GM18505 (cell line): ENCODE results near the gene STIMATE.

Source experiments
- ATAC-seq: cut with Tn5 transposase; IDR thresholded peaks from one replicate; pipeline ENCODE4 v1.9.1; 2021; ENCODE audit not compliant: unreplicated experiment
- POLR2A ChIP-seq: IDR thresholded peaks from 4 replicates; pipeline ENCODE4 v1.6.1; 2011; ENCODE audit warnings: borderline replicate concordance; ENCODE audit not compliant: insufficient read depth, insufficient read length; ENCODE audit errors: extremely low read depth

The STIMATE gene

GRCh38 chr3:52871761-52872160 lies 25.6 kb downstream of the STIMATE start:
- TF ChIP-seq POLR2A = no peak
- ATAC-seq = no peak

GRCh38 chr3:52870471-52870870 lies 26.9 kb downstream of the STIMATE start:
- TF ChIP-seq POLR2A = no peak
- no peak for ATAC-seq

GRCh38 chr3:52866427-52866826 lies 30.9 kb downstream of the STIMATE start:
- ATAC-seq = no peak
- TF ChIP-seq POLR2A = no peak

- no peak for ATAC-seq
- no peak for TF ChIP-seq POLR2A
These were observed 31.4 kb downstream of the STIMATE start for GRCh38 chr3:52865994-52866393.

GRCh38 chr3:52860424-52860768 lies 37.0 kb downstream of the STIMATE start:
- TF ChIP-seq POLR2A = no peak

DNA sequence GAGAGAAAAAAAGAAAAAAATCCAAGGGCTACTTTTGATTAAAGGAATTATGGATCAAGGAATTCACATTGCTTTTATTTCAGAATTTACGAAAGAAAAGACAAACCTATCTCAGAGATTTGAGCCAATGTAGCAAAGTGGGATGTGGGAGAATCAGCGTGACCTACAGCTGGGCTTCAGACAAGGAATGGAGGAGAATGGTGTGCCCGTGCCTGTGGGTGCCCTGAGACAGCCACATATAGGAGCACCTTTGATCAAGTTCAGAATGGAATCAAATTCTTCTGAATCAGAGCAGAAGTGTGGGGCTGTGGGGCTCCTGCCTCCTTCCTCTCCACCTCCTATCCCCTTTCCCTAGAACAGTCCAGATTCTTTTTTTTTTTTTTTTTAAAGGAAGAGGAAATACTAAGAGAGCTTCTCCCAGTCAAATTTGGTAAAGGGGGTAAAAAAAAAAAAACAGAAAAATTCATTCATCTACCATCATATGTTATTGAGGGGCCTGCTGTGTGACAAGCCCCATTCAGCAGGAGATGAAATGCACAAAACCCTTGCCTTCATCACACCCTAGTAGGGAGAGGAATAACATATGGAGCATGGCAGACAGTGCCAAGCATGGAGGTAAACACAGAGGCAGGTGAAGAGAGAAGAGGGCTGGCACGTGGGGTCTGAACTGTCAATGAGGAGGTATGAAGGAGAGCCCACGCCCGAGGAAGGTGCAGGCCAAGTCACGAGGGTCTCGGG lies 37.5 kb downstream of the STIMATE start:
- TF ChIP-seq POLR2A = no peak
- no peak for ATAC-seq

More at GRCh38 chr3:52860424-52860768, 37.0 kb downstream of the STIMATE start:
- ATAC-seq = no peak

DNA sequence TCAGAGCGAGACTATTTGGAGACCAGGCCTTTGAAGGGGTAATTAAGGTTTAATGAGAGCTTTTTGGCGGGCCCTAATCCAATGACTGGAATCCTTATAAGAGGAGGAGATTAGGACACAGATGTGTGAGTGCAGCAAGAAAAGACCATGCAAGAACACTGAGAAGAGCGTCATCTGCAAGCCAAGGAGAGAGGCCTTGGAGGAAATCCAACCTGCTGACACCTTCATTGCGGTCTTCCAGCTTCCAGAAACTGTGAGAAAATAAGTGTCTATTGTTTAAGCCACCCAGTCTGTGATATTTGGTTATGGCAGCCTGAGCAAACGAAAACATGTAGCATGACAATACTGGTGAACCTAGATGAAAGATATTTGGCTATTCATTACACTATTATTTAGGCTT lies 39.5 kb downstream of the STIMATE start:
- ATAC-seq = no peak

GRCh38 chr3:52857133-52857532 lies 40.2 kb downstream of the STIMATE start:
- TF ChIP-seq POLR2A = no peak
- no peak for ATAC-seq

More for the DNA sequence above, 39.5 kb downstream of the STIMATE start:
- no peak for TF ChIP-seq POLR2A

- no peak for TF ChIP-seq POLR2A
- ATAC-seq = no peak
These were observed 40.7 kb downstream of the STIMATE start for GRCh38 chr3:52856666-52857065.

DNA sequence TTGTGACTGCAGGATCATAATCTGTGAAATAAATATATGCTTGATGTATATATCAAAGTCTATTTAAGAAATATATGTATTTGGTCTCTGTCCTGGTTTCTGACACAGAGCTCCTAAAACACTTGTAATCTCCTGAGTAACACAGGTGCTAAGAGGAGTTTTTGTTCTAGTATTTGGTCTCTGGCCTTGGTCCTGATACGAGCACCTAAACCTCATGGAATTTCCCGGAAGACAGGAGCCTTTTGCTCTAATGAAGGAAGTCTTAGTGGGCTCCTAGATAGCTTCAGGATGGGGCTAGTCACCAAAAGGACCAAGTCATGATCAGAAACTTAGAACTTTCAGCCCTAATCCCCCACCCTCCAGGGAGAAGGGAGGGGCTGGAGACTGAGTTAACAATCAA lies 43.3 kb downstream of the STIMATE start:
- no peak for ATAC-seq
- no peak for TF ChIP-seq POLR2A

DNA sequence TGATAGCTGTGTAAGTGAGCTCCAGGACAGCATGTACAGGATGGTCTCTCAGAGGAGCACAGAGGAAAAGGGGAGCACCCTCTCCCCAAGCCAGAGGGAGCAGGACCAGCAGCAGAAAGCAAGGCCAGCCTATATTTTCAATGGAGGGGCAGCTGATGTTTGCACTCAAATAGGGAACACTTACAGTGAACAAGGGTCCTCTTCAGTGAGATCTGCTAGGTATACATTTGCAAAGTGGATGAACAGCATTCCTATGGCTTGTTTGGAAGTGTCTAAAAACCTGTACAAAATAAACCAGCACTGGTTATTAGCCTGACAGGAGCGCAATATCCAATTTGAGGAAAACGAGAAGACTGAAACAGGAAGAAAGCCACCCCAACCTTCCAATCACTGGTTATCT lies 44.9 kb downstream of the STIMATE start:
- ATAC-seq = no peak
- TF ChIP-seq POLR2A = no peak

DNA sequence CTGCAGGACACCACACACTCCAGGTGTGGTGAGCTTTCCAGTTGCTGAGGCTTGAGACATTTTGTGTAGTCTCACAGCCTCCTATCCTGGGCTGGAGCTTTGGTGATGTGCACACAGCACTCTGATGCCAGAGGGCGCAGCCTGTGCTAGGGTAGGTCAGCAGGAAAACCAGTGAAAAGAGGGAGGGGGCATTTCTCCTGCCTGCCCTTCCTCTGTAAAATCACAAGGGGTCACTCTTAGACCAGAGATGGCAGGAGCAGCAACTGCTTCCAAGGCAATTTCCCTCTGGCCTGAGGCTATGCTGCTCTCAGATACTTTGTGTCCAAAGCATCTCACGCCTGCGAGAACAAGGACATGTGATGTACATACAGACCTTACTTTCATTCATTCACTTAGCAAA lies 46.0 kb downstream of the STIMATE start:
- TF ChIP-seq POLR2A = no peak
- no peak for ATAC-seq

GRCh38 chr3:52849656-52850055 lies 47.7 kb downstream of the STIMATE start:
- no peak for TF ChIP-seq POLR2A
- ATAC-seq = no peak

DNA sequence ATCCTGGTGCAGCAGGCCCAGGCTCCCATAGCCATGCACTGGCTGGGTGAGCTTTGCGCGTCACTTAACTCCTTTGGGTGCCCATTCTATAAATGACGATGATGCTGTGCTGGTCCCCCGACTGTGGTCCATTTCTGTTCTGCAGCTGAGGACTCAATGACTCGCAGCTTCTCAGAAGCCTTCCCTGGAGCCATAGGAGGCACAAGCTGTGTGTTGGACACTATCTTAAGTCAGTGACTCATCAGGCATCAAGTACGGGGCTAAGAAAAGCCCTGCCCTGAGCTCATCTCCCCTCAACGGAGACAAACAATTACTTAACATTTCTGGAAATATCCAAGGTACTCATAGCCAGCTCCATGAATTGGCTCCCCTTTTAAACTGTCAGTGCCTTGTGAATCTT lies 48.7 kb downstream of the STIMATE start:
- no peak for TF ChIP-seq POLR2A
- ATAC-seq = no peak

GRCh38 chr3:52847726-52848125 lies 49.6 kb downstream of the STIMATE start:
- no peak for TF ChIP-seq POLR2A
- ATAC-seq = no peak
